Panc1 (cell line): ENCODE results near the gene LRRC38. TPM values are rescaled to one million over a fixed set of nuclear protein-coding genes. Genes with fewer than 3 reads are reported as not detected.

Experiments
- ATAC-seq: fragments of 200-7000 bp; cut with Tn5 transposase; 2 replicates; pipeline ENCODE4 v1.9.1; 2020; ENCODE audit warnings: mild to moderate bottlenecking, moderate library complexity
- BruUV-seq: library from RNA; stranded (reverse); fragments of 400-500 nt; replicated peaks from 2 replicates; lab custom pipeline; 2021; lab: Mats Ljungman, UMichigan
- CTCF ChIA-PET: fragments of 300-600 bp; sonication (Branson Sonifier 250); formaldehyde crosslinking; loops from one replicate; lab custom pipeline; 2022; ENCODE audit warnings: antibody characterized with exemption; lab: Charles Lee
- POLR2A ChIA-PET: fragments of 300-600 bp; sonication (Branson Sonifier 250); formaldehyde crosslinking; loops from one replicate; lab custom pipeline; 2022; ENCODE audit warnings: antibody characterized with exemption; lab: Charles Lee
- DNase-seq: peaks from one replicate; pipeline ENCODE4 v3.0.0-alpha.2; 2010; ENCODE audit warnings: low read depth, low spot score
- H3K27ac ChIP-seq: 2 replicates; pipeline ENCODE4 v1.5.1; 2011; ENCODE audit warnings: mild to moderate bottlenecking, low read length, inconsistent platforms
- H3K27me3 ChIP-seq: fragments of 200-500 bp; sonication (Bioruptor generic); 2 replicates; pipeline ENCODE4 v1.6.0; 2014; ENCODE audit warnings: low read length, inconsistent platforms; ENCODE audit not compliant: control insufficient read depth, insufficient read depth
- H3K36me3 ChIP-seq: fragments of 200-500 bp; sonication (Bioruptor generic); 2 replicates; pipeline ENCODE4 v1.5.1; 2014; ENCODE audit warnings: inconsistent platforms, mild to moderate bottlenecking, low read length, moderate library complexity; ENCODE audit not compliant: control insufficient read depth, insufficient read depth
- H3K4me1 ChIP-seq: 2 replicates; pipeline ENCODE4 v1.5.1; 2011; ENCODE audit warnings: inconsistent platforms, mild to moderate bottlenecking, low read length, moderate library complexity; ENCODE audit not compliant: control insufficient read depth, insufficient read depth
- H3K4me3 ChIP-seq, 2 experiments: 2 replicates each; pipeline ENCODE4 v1.5.1; 2011 to 2012; ENCODE audit warnings: low read depth in 2 of 2, low read length in 2 of 2, mild to moderate bottlenecking in 2 of 2, inconsistent platforms in 1 of 2, moderate library complexity in 1 of 2
- H3K9me3 ChIP-seq: fragments of 200-500 bp; sonication (Bioruptor generic); 2 replicates; pipeline ENCODE4 v1.5.1; 2014; ENCODE audit warnings: low read depth, mild to moderate bottlenecking, inconsistent platforms, low read length, moderate library complexity; ENCODE audit not compliant: control insufficient read depth, insufficient read depth
- CTCF ChIP-seq: fragments of 450-650 bp; IDR thresholded peaks from 2 replicates; pipeline ENCODE4 v1.5.1; 2017; ENCODE audit warnings: mild to moderate bottlenecking
- POLR2AphosphoS5 ChIP-seq: IDR thresholded peaks from 2 replicates; pipeline ENCODE4 v1.6.1; 2012; ENCODE audit warnings: mild to moderate bottlenecking, low read depth, low read length, moderate library complexity
- REST ChIP-seq, 2 experiments: IDR thresholded peaks; 2 replicates each; pipeline ENCODE4 v1.6.1; 2011 to 2012; ENCODE audit warnings: low read depth in 2 of 2, control low read depth in 1 of 2, low read length in 1 of 2, mild to moderate bottlenecking in 1 of 2, moderate library complexity in 1 of 2; ENCODE audit not compliant: insufficient read depth in 1 of 2
- SIN3A ChIP-seq: IDR thresholded peaks from 2 replicates; pipeline ENCODE4 v1.6.1; 2012; ENCODE audit warnings: low read depth, mild to moderate bottlenecking, low read length, moderate library complexity, borderline replicate concordance; ENCODE audit not compliant: insufficient read depth
- TCF7L2 ChIP-seq: IDR thresholded peaks from 2 replicates; pipeline ENCODE4 v1.6.1; 2011; ENCODE audit warnings: mild to moderate bottlenecking, low read depth, low read length, inconsistent platforms
- in situ Hi-C: cut with HindIII; loops from 2 replicates; pipeline ENCODE4 v1.10.0; 2016; ENCODE audit warnings: low sequenced_read_pairs, low pct_unique_long_range_greater_than_20kb
- intact Hi-C: fragments of 100-400 bp; cut with micrococcal nuclease; formaldehyde crosslinking; loops from one replicate; pipeline ENCODE4 v1.10.0; 2022; ENCODE audit not compliant: unreplicated experiment
- total RNA-seq: library from RNA; stranded (reverse); gene quantifications from one replicate; pipeline ENCODE4 v1.2.1, GENCODE V29; 2021; ENCODE audit not compliant: unreplicated experiment

Gene LRRC38
- total RNA-seq, 1 experiment from 2014 or later = not detected

GRCh38 chr1:13456904-13457532 lies 56.8 kb downstream of the LRRC38 start:
- no peak overlapping the region for H3K4me3 ChIP-seq
- no peak overlapping the region for H3K27ac ChIP-seq
- no TSS peak for BruUV-seq
- no peaks in the 10 kb centered on the region; the same call in 1 of the 2 replicates for H3K27me3 ChIP-seq
- H3K36me3 ChIP-seq = no peaks in the 10 kb centered on the region
- TF ChIP-seq CTCF (no peak), POLR2AphosphoS5 (no peak), SIN3A (no peak), TCF7L2 (no peak), REST (IDR thresholded peaks at IDR 0.05; ENCODE audit: insufficient read depth in 1 of 2, low read depth in 2 of 2, low read length in 1 of 2) (no peak)
- no peaks in the 10 kb centered on the region for H3K9me3 ChIP-seq
- intact Hi-C loops (no loop called here), in situ Hi-C loops (no loop called here)
- H3K4me1 ChIP-seq = no peaks in the 10 kb centered on the region
- ChIA-PET POLR2A (no interaction called here), CTCF (no interaction called here)
- ATAC-seq = no peak
- DNase-seq = no peak

- in situ Hi-C loops = no loop called here
- no peak for DNase-seq
- TF ChIP-seq REST (IDR thresholded peaks at IDR 0.05; ENCODE audit: insufficient read depth in 1 of 2, low read depth in 2 of 2, low read length in 1 of 2) (no peak), POLR2AphosphoS5 (no peak), CTCF (no peak), TCF7L2 (no peak), SIN3A (no peak)
- Histone ChIP-seq H3K36me3 (no peaks in the 10 kb centered on the region), H3K27ac (no peak overlapping the region), H3K27me3 (no peaks in the 10 kb centered on the region), H3K4me1 (no peaks in the 10 kb centered on the region), H3K4me3 (no peak overlapping the region), H3K9me3 (no peaks in the 10 kb centered on the region)
- intact Hi-C loops = no loop called here
- POLR2A ChIA-PET = no interaction called here
- BruUV-seq = no TSS peak
- ATAC-seq = no peak
- CTCF ChIA-PET = no interaction called here
Observed at GRCh38 chr1:13451399-13451965, 62.3 kb downstream of the LRRC38 start.
